Liver (tissue), 9 donors: ENCODE data around the gene XYLT2. TPM values are rescaled to one million over a fixed set of nuclear protein-coding genes. Genes with fewer than 3 reads are reported as not detected.

Experiments used
- DNase-seq: peaks from one replicate; pipeline ENCODE4 v3.0.0-alpha.2; 2017; ENCODE audit warnings: low spot score
- H3K27ac ChIP-seq, 2 donors: one replicate each; pipeline ENCODE4 v1.7.0; 2013; ENCODE audit warnings: inconsistent platforms in 2 of 2, low read length in 2 of 2, control low read depth in 1 of 2, low read depth in 1 of 2, mild to moderate bottlenecking in 1 of 2
- H3K27me3 ChIP-seq, 4 donors: one replicate each; pipeline versions ENCODE4 v1.6.1 to v1.7.0; 2013; ENCODE audit warnings: low read length in 3 of 4, inconsistent platforms in 1 of 4, mild to moderate bottlenecking in 1 of 4, moderate library complexity in 1 of 4; ENCODE audit not compliant: control insufficient read depth in 4 of 4, insufficient read depth in 4 of 4
- H3K36me3 ChIP-seq, 4 donors: one replicate each; pipeline versions ENCODE4 v1.6.1 to v1.7.0; 2013; ENCODE audit warnings: low read length in 3 of 4, mild to moderate bottlenecking in 3 of 4, low read depth in 1 of 4, moderate library complexity in 1 of 4; ENCODE audit not compliant: control insufficient read depth in 4 of 4, insufficient read depth in 3 of 4
- H3K4me1 ChIP-seq, 4 donors: one replicate each; pipeline versions ENCODE4 v1.6.1 to v1.7.0; 2013; ENCODE audit warnings: low read length in 3 of 4, mild to moderate bottlenecking in 3 of 4, moderate library complexity in 1 of 4; ENCODE audit not compliant: control insufficient read depth in 4 of 4, insufficient read depth in 4 of 4
- H3K4me3 ChIP-seq, 3 donors: one replicate each; pipeline versions ENCODE4 v1.6.1 to v1.7.0; 2013; ENCODE audit warnings: low read length in 3 of 3, control low read depth in 1 of 3, low read depth in 1 of 3, mild to moderate bottlenecking in 1 of 3
- H3K9ac ChIP-seq, 2 donors: one replicate each; pipeline ENCODE4 v1.7.0; 2013; ENCODE audit warnings: low read length in 2 of 2, mild to moderate bottlenecking in 2 of 2, moderate library complexity in 2 of 2, control low read depth in 1 of 2, low read depth in 1 of 2
- H3K9me3 ChIP-seq, 4 donors: one replicate each; pipeline versions ENCODE4 v1.6.1 to v1.7.0; 2013; ENCODE audit warnings: low read length in 3 of 4; ENCODE audit not compliant: control insufficient read depth in 4 of 4
- FOXA1 ChIP-seq: IDR thresholded peaks from 2 replicates; pipeline ENCODE4 v1.6.1; 2016; ENCODE audit warnings: antibody characterized with exemption
- FOXA2 ChIP-seq: IDR thresholded peaks from 2 replicates; pipeline ENCODE4 v1.6.1; 2016; ENCODE audit warnings: antibody characterized with exemption
- GABPA ChIP-seq, 2 donors: IDR thresholded peaks in 1 of 2; conservative IDR thresholded peaks in 1 of 2; 2 replicates each; pipeline ENCODE4 v1.6.1; 2016; ENCODE audit warnings: antibody characterized with exemption in 2 of 2, mild to moderate bottlenecking in 1 of 2, moderate library complexity in 1 of 2
- HNF4A ChIP-seq, 2 donors: conservative IDR thresholded peaks; 2 replicates each; pipeline ENCODE4 v1.6.1; 2016; ENCODE audit warnings: antibody characterized with exemption in 2 of 2, mild to moderate bottlenecking in 2 of 2
- HNF4G ChIP-seq: IDR thresholded peaks from 2 replicates; pipeline ENCODE4 v1.6.1; 2016; ENCODE audit warnings: antibody characterized with exemption
- JUND ChIP-seq, 2 donors: IDR thresholded peaks; 2 replicates each; pipeline ENCODE4 v1.6.1; 2016; ENCODE audit warnings: antibody characterized with exemption in 2 of 2
- NR2F2 ChIP-seq: IDR thresholded peaks from 2 replicates; pipeline ENCODE4 v1.6.1; 2016; ENCODE audit warnings: antibody characterized with exemption
- RAD21 ChIP-seq, 2 donors: IDR thresholded peaks; 2 replicates each; pipeline ENCODE4 v1.6.1; 2016; ENCODE audit warnings: antibody characterized with exemption in 2 of 2, mild to moderate bottlenecking in 2 of 2
- RXRA ChIP-seq, 2 donors: IDR thresholded peaks; 2 replicates each; pipeline ENCODE4 v1.6.1; 2017 to 2018; ENCODE audit warnings: antibody characterized with exemption in 2 of 2, mild to moderate bottlenecking in 1 of 2
- SP1 ChIP-seq: IDR thresholded peaks from 2 replicates; pipeline ENCODE4 v1.6.1; 2018; ENCODE audit warnings: antibody characterized with exemption, mild to moderate bottlenecking
- TAF1 ChIP-seq: conservative IDR thresholded peaks from 2 replicates; pipeline ENCODE4 v1.6.1; 2016; ENCODE audit warnings: antibody characterized with exemption, mild to moderate bottlenecking
- YY1 ChIP-seq: IDR thresholded peaks from 2 replicates; pipeline ENCODE4 v1.6.1; 2016; ENCODE audit warnings: antibody characterized with exemption, mild to moderate bottlenecking
- WGBS: extraction: QIAGEN DNeasy Blood & Tissue Kit; methylation state at CpG from one replicate; pipeline ENCODE4 v1.1.7; 2013; 5-methylcytosine and 5-hydroxymethylcytosine counted together
- polyA plus RNA-seq, 2 donors: library from polyadenylated mRNA; stranded (reverse) in 1 of 2; unstranded in 1 of 2; fragments of 200-250 nt in 1 of 2; fragments of >200 nt in 1 of 2; fragmentation: Nextera tagmentation in 1 of 2; extraction: Ambion mirVana in 1 of 2; gene quantifications; one replicate each; pipeline versions ENCODE4 v1.2.1 to v1.2.3, GENCODE V29; 2013 to 2015
- total RNA-seq, 2 donors: library from RNA; depleted of rRNA; stranded (reverse); fragments of >200 nt; gene quantifications; one replicate each; pipeline ENCODE4 v1.2.3, GENCODE V29; 2014
- TF ChIP-seq, protein P1 (sequence below): fragments of 150-350 bp; IDR thresholded peaks from 2 replicates; pipeline ENCODE4 v1.5.1; 2017; ENCODE audit warnings: improper control_type of control experiment, low read depth, low read length; ENCODE audit not compliant: missing input control
- TF ChIP-seq, protein P2 (sequence below): IDR thresholded peaks from 2 replicates; pipeline ENCODE4 v1.6.1; 2016; ENCODE audit warnings: antibody characterized with exemption, mild to moderate bottlenecking
- TF ChIP-seq, protein P3 (sequence below): IDR thresholded peaks from 2 replicates; pipeline ENCODE4 v1.6.1; 2016; ENCODE audit warnings: antibody characterized with exemption
- TF ChIP-seq, protein P4 (sequence below): IDR thresholded peaks from 2 replicates; pipeline ENCODE4 v1.6.1; 2016; ENCODE audit warnings: antibody characterized with exemption
- donor health status: healthy.
- donor health status: healthy.
- donor health status: healthy.
- donor health status: healthy.
- donor health status: healthy.

XYLT2 gene
- total and polyA plus RNA-seq, 4 donors, result 5.3 to 11.3 (median 8.2) TPM

DNA sequence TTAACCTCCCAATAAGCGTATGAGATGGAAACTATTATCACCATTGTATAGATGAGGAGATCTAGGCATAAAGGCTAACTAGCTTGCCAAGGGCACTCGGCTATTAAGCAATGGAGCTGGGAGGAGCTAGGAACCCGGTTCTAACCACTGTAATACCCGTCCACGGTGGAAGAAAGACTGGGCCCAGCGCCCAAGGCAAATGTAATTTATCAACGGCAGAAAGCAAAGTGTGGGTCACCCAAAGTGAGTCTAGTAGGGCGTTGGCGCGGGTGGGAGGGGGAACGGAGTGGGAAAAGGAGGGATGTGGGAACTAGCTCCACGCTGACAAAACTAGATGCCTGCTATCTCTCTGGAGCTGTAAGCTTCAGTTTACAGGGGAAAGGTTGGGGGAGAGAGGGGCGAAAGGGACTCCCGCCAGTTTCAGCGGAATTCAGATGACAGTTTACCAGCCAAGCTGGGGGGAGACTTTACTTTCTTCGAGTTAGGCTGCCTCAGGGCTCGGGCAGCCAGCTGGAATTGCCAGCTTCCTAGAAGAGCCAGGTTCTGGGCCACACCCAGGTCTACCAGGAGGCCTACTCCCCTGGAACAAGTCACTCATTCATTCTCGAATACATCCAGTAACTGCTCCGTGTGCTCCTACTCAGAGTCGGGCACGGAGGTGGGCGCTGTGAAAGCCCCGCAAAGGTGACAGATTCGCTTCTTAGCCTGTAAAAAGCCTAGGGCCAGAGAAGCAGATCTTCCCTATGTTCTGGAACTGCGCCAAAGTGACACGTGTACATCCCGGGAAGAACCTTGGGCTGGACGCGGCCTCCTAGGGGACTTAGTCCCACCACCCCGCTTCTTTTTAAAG, 50.6 kb downstream of the XYLT2 start:
- Histone ChIP-seq H3K36me3 (peaks cover 12 to 35% (median 33%) of the 10 kb centered on the region in 4 donors), H3K27ac (peak overlapping the region; percentile 63 to 84), H3K27me3 (no peaks in the 10 kb centered on the region), H3K9ac (peak overlapping the region; percentile 86 to 90), H3K4me3 (peak overlapping the region; percentile 86 to 93 (median 87)), H3K4me1 (peaks cover 7 to 35% (median 25%) of the 10 kb centered on the region in 4 donors), H3K9me3 (no peaks in the 10 kb centered on the region)
- 5% methylated on average over 30 of the region's 30 CpGs for WGBS
- peak; percentile 52 for DNase-seq
- no peak for TF ChIP-seq FOXA1
- no peak for TF ChIP-seq HNF4A (conservative IDR thresholded peaks at IDR 0.05)
- no peak for TF ChIP-seq SP1
- TF ChIP-seq, protein P1, sequence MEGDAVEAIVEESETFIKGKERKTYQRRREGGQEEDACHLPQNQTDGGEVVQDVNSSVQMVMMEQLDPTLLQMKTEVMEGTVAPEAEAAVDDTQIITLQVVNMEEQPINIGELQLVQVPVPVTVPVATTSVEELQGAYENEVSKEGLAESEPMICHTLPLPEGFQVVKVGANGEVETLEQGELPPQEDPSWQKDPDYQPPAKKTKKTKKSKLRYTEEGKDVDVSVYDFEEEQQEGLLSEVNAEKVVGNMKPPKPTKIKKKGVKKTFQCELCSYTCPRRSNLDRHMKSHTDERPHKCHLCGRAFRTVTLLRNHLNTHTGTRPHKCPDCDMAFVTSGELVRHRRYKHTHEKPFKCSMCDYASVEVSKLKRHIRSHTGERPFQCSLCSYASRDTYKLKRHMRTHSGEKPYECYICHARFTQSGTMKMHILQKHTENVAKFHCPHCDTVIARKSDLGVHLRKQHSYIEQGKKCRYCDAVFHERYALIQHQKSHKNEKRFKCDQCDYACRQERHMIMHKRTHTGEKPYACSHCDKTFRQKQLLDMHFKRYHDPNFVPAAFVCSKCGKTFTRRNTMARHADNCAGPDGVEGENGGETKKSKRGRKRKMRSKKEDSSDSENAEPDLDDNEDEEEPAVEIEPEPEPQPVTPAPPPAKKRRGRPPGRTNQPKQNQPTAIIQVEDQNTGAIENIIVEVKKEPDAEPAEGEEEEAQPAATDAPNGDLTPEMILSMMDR, result no peak
- TF ChIP-seq, protein P2, sequence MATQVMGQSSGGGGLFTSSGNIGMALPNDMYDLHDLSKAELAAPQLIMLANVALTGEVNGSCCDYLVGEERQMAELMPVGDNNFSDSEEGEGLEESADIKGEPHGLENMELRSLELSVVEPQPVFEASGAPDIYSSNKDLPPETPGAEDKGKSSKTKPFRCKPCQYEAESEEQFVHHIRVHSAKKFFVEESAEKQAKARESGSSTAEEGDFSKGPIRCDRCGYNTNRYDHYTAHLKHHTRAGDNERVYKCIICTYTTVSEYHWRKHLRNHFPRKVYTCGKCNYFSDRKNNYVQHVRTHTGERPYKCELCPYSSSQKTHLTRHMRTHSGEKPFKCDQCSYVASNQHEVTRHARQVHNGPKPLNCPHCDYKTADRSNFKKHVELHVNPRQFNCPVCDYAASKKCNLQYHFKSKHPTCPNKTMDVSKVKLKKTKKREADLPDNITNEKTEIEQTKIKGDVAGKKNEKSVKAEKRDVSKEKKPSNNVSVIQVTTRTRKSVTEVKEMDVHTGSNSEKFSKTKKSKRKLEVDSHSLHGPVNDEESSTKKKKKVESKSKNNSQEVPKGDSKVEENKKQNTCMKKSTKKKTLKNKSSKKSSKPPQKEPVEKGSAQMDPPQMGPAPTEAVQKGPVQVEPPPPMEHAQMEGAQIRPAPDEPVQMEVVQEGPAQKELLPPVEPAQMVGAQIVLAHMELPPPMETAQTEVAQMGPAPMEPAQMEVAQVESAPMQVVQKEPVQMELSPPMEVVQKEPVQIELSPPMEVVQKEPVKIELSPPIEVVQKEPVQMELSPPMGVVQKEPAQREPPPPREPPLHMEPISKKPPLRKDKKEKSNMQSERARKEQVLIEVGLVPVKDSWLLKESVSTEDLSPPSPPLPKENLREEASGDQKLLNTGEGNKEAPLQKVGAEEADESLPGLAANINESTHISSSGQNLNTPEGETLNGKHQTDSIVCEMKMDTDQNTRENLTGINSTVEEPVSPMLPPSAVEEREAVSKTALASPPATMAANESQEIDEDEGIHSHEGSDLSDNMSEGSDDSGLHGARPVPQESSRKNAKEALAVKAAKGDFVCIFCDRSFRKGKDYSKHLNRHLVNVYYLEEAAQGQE, result no peak
- no peak for TF ChIP-seq HNF4G
- no peak for TF ChIP-seq YY1
- TF ChIP-seq GABPA (IDR thresholded peaks at IDR 0.05 in 1 of 2, conservative IDR thresholded peaks at IDR 0.05 in 1 of 2), result no peak
- no peak for TF ChIP-seq JUND (IDR thresholded peaks at IDR 0.05)
- TF ChIP-seq, protein P3, sequence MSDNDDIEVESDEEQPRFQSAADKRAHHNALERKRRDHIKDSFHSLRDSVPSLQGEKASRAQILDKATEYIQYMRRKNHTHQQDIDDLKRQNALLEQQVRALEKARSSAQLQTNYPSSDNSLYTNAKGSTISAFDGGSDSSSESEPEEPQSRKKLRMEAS, result peak; percentile 50
- TF ChIP-seq, protein P4, sequence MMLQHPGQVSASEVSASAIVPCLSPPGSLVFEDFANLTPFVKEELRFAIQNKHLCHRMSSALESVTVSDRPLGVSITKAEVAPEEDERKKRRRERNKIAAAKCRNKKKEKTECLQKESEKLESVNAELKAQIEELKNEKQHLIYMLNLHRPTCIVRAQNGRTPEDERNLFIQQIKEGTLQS, result no peak
- TF ChIP-seq TAF1, result no peak
- no peak for TF ChIP-seq FOXA2
- no peak for TF ChIP-seq NR2F2
- TF ChIP-seq RAD21 (IDR thresholded peaks at IDR 0.05), result peak in 1 of 2 donors; percentile 15
- no peak for TF ChIP-seq RXRA (IDR thresholded peaks at IDR 0.05)
